Measurements from ENCODE around the gene APOBEC3F.
"Not testable (repeated sequence)": the region's sequence is repeated elsewhere in the genome, so short reads cannot be mapped to it uniquely, and the experiment has no call there.

Gene APOBEC3F

DNA sequence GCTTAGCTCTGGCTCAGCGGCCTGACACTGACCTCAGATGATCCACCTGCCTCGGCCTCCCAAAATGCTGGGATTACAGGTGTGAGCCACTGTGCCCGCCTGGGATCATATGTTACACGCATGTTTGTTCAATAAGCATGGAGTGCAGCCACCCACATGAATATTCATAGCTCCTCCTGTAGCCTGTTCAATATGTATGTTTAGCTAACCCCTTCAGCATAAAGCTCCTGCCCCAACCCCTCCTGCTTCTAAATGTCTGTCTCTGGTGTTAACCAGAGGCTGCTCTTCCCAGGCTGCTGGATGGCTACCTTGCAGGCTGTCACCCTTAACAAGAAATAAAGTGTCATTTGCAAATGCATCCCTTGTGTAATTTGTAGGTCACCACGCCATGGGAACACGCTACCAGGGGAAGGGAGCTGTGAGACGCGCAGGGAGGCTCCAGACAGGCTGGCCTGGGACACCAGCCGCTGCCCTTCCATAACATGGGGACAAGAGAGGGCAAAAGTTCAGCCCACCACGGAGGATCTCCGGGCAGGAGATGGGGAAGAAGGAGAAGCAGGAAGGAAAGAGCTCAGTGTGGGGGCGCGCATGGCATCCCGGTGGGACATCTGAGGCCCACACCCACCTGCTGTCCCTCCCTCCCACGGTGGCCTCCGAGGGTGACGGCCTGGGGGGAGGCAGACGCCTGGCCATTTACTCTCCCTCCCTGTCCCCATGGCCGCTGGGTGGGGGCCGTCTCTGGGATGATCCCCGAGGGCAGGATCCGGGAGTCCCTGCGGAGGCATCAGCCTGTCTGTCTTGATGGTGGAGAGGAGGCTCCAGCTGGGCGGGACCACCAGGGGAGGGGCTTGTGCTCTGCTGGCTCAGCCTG, 35.7 kb downstream of the APOBEC3F start:
- not testable (repeated sequence) for DNase-seq

- peak; percentile 72 for DNase-seq
Measured at GRCh38 chr22:39077026-39077840, 36.6 kb downstream of the APOBEC3F start, which contains the start of gene APOBEC3G. APOBEC3G (plus strand) TSS chr22:39077275; CDS start chr22:39077362, 87 bp downstream.

DNA sequence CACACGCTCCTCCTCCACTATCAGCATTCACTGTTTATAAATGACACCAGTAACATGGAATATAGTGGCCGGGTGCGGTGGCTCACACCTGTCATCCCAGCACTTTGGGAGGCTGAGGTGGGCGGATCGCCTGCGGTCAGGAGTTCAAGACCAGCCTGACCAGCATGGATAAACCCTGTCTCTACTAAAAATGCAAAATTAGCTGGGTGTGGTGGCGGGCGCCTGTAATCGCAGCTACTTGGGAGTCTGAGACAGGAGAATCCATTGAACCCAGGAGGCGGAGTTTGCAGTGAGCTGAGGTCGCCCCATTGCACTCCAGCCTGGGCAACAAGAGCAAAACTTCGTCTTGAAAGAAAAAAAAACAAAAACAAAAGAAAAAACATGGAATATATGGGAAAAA, 37.2 kb downstream of the APOBEC3F start:
- DNase-seq: not testable (repeated sequence)

- DNase-seq: no peak
Measured at GRCh38 chr22:39078329-39078728, 37.7 kb downstream of the APOBEC3F start.

DNA sequence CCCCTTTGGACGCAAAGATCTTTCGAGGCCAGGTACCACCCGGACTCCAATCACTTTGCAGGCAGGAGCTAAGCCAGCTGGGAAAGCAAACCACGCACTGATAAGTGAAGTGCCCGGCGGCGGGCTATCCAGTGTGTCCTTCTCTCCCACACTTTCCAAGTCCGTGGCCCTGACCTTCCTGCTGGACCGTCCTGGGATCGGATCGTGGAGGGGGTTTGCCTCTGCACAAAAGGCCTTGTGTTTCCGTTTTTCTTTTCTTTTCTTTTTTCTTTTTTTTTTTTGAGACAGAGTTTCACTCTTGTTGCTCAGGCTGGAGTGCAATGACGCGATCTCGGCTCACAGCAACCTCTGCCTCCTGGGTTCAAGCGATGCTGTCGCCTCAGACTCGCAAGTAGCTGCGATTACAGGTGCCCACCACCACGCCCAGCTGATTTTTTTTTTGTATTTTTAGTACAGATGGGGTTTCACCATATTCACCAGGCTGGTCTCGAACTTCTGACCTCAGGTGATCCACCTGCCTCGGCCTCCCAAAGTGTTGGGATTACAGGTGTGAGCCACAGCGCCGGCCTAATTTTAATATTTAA, 38.5 kb downstream of the APOBEC3F start:
- not testable (repeated sequence) for DNase-seq

- DNase-seq: no peak
Measured at GRCh38 chr22:39080052-39080762, 39.5 kb downstream of the APOBEC3F start.

- no peak for DNase-seq
Measured at GRCh38 chr22:39081016-39081415, 40.4 kb downstream of the APOBEC3F start.

DNA sequence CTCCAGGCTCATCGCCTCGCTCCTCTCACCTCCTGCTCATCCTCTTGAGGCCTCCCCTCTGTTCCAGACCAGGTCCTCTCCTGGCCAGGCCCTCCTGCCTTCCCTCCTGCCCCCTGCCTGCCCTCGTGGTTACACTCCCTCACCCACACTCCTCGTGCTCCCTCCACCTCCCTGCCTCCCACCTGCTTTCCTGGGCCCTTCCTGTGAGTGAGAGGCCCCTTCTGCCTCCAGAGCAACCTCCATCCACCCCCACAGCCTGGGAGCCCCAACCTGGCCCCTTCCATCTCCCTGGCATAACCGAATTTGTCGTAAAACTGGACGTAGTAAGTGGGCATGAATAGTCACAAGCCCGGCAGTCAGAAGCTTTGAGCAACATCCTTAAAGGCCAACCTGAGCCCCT, 40.9 kb downstream of the APOBEC3F start:
- DNase-seq: no peak

- DNase-seq: no peak
Measured at GRCh38 chr22:39083212-39084165, 42.8 kb downstream of the APOBEC3F start.

- DNase-seq: no peak
Measured at GRCh38 chr22:39084666-39085065, 44.0 kb downstream of the APOBEC3F start.

GRCh38 chr22:39087098-39087497, 46.4 kb downstream of the APOBEC3F start:
- no peak for DNase-seq

GRCh38 chr22:39087881-39088684, 47.4 kb downstream of the APOBEC3F start:
- DNase-seq: no peak

GRCh38 chr22:39088685-39089032, 48.0 kb downstream of the APOBEC3F start:
- no peak for DNase-seq

DNA sequence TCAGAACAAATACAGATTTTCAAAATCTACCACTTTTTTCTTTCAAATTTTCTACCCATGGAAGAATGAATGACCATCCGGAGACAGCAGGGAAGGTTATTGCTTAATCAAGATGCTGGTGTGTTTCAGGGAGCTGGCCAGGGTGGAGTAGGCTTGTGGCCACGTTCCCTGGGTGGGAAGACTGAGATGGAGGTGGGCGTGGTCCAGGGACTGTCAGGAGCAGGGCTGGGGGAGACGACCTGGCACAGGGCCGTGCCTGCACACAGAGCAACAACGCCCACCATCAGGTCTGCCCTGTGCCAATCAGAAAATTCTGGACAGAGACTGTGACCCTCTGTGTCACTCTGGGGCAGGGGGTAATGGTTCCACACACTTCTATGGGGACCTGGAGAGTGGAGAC, 49.3 kb downstream of the APOBEC3F start:
- no peak for DNase-seq

- peak; percentile 89 for DNase-seq
Measured at GRCh38 chr22:39090426-39091064, 49.9 kb downstream of the APOBEC3F start.

- no peak for DNase-seq
Measured at GRCh38 chr22:39091126-39092081, 50.7 kb downstream of the APOBEC3F start.

GRCh38 chr22:39092111-39092862, 51.6 kb downstream of the APOBEC3F start:
- DNase-seq: no peak

- DNase-seq: no peak
Measured at GRCh38 chr22:39094717-39095389, 54.2 kb downstream of the APOBEC3F start.
